ENCODE measurements around the gene GNG7.
"Not testable (repeated sequence)": the region's sequence is repeated elsewhere in the genome, so short reads cannot be mapped to it uniquely, and the experiment has no call there.

Gene GNG7

GRCh38 chr19:2639999-2640398 is 62.5 kb downstream of the GNG7 start:
- DNase-seq, result no peak

GRCh38 chr19:2638417-2638940 is 64.0 kb downstream of the GNG7 start:
- no peak for DNase-seq

- no peak for DNase-seq
Measured at GRCh38 chr19:2636897-2637683, 65.4 kb downstream of the GNG7 start.

GRCh38 chr19:2636141-2636896 is 66.2 kb downstream of the GNG7 start:
- DNase-seq, result no peak

- no peak for DNase-seq
Measured at GRCh38 chr19:2634960-2635359, 67.5 kb downstream of the GNG7 start.

- no peak for DNase-seq
Measured at GRCh38 chr19:2634228-2634951, 68.1 kb downstream of the GNG7 start.

GRCh38 chr19:2633693-2634075 is 68.8 kb downstream of the GNG7 start:
- DNase-seq, result no peak

- no peak for DNase-seq
Measured at GRCh38 chr19:2631213-2631821, 71.2 kb downstream of the GNG7 start.

GRCh38 chr19:2630352-2631001 is 72.0 kb downstream of the GNG7 start:
- DNase-seq, result no peak

GRCh38 chr19:2629491-2630351 is 72.8 kb downstream of the GNG7 start:
- no peak for DNase-seq

- no peak for DNase-seq
Measured at GRCh38 chr19:2628597-2628996, 73.9 kb downstream of the GNG7 start.

GRCh38 chr19:2627855-2628254 is 74.6 kb downstream of the GNG7 start:
- no peak for DNase-seq

- DNase-seq, result no peak
Measured at GRCh38 chr19:2627319-2627829, 75.1 kb downstream of the GNG7 start.

- DNase-seq, result no peak
Measured at GRCh38 chr19:2625434-2625833, 77.1 kb downstream of the GNG7 start.

- DNase-seq, result peak; percentile 63
Measured at GRCh38 chr19:2624537-2625091, 77.9 kb downstream of the GNG7 start.

- DNase-seq, result no peak
Measured at GRCh38 chr19:2623798-2624197, 78.7 kb downstream of the GNG7 start.

GRCh38 chr19:2622371-2622961 is 80.0 kb downstream of the GNG7 start:
- DNase-seq, result not testable (repeated sequence)

GRCh38 chr19:2619076-2619475 is 83.4 kb downstream of the GNG7 start:
- no peak for DNase-seq

- DNase-seq, result no peak
Measured at GRCh38 chr19:2618611-2619010, 83.9 kb downstream of the GNG7 start.

GRCh38 chr19:2617393-2618165 is 84.9 kb downstream of the GNG7 start:
- no peak for DNase-seq

All from NCI-H2227 treated with DMSO at 0.1 percent for 48 hours (cell line).